Peyer's patch (tissue), 4 donors: ENCODE results near the gene WASHC2C.
"Not testable (repeated sequence)": the region's sequence is repeated elsewhere in the genome, so short reads cannot be mapped to it uniquely, and the experiment has no call there.

Source experiments
- CTCF ChIP-seq, 6 experiments: fragments of 450-650 bp in 4 of 6; fragments of 200-600 bp in 2 of 6; sonication (generic) in 1 of 6; IDR thresholded peaks; one replicate each; pipeline ENCODE4 v1.5.1; 2017 to 2019; ENCODE audit warnings: antibody characterized with exemption in 6 of 6, mild to moderate bottlenecking in 3 of 6, moderate library complexity in 1 of 6
- POLR2A ChIP-seq, 2 donors: fragments of 450-650 bp; IDR thresholded peaks; one replicate each; pipeline ENCODE4 v1.5.1; 2017; ENCODE audit warnings: antibody characterized with exemption in 2 of 2, mild to moderate bottlenecking in 2 of 2, moderate library complexity in 2 of 2

DNA sequence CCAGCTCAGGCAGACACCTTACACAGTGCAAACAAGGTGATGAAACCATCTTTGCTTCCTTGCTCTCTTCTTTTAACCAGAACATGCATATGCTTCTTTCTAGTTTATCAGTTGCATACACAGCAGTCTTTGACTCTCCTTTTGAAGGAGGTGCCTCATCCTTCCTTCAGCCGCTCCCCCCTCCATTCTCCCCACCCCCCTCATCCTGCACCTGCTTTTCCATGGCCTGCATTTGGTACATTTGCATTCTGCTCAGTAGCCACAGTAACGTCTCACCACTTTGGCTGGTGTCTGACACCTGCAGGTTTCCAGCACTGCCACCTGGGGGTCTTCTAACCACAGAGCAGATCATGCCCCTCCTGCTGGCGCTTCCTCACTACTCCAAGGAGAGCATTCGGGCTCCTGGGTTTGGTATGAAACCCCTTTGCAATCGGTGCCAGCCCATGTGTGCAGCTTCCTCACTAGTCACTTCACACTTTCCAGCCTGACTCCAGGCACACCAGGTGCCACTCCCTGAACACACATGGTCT, 60.2 kb downstream of the WASHC2C start:
- not testable (repeated sequence) for TF ChIP-seq CTCF, POLR2A (IDR thresholded peaks at IDR 0.05)
